GM12891 (cell line): ENCODE data around the gene CENPL.

Experiments used
- POLR2A ChIP-seq: IDR thresholded peaks from 2 replicates; pipeline ENCODE4 v1.6.1; 2011; ENCODE audit warnings: low read depth, low read length, control low read depth
- POLR2AphosphoS5 ChIP-seq: IDR thresholded peaks from 2 replicates; pipeline ENCODE4 v1.6.1; 2011; ENCODE audit warnings: low read depth, low read length, control low read depth
- SPI1 ChIP-seq: IDR thresholded peaks from 2 replicates; pipeline ENCODE4 v1.6.1; 2011; ENCODE audit warnings: low read depth, low read length, control low read depth
- TAF1 ChIP-seq: IDR thresholded peaks from 2 replicates; pipeline ENCODE4 v1.6.1; 2011; ENCODE audit warnings: low read depth, low read length, control low read depth

DNA sequence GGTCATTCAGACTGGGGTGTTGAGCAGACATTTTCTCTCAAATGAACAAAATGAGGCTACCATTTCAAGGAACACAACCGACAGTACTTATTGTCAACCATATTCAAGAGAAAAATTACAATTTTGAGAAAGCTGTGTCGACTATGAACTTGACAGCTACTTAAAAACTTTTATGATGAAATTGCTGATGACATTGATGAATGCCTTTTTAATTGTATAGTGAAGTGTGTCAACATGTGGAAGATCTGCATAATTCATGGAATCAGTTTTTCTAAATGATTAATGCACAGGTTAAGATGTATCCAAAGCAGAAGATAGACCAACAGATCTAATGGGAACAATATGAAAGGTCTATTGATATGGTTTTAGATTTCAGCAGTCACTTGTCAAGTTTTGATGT is 34.8 kb downstream of the CENPL start:
- TF ChIP-seq POLR2A (no peak), POLR2AphosphoS5 (no peak), SPI1 (no peak), TAF1 (no peak)
